GM18868 (cell line): ENCODE measurements around the gene AATK.

Experiments
- ATAC-seq: cut with Tn5 transposase; IDR thresholded peaks from one replicate; pipeline ENCODE4 v1.9.1; 2021; ENCODE audit warnings: mild to moderate bottlenecking, moderate library complexity; ENCODE audit not compliant: unreplicated experiment

AATK gene

DNA sequence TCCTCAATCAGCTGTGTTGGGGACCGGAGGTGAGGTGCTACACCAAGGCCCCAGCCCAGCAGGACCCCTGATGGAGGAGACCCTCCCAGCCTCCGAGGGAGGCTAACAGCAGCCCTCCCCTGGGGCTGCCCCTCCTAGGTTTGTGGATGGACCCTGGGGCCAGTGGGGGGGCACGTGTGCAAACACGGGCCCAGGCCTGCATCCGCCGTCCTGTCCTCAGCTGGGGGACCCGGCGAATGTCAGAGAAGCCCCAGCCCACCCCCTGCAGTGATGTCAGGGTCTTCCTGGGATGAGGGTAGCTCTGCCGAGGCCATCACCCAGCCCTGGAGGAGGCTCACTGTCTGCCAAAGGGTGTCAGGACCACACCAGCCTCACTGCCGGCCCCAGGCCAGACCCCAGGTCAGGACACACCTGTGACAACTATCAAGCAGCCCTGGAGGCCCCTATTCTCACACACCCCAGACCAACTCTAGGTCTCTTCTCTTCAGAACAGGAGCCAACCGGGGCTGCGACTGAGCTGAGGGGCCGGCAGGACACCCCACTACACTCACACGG is 30.0 kb upstream of the AATK start:
- no peak for ATAC-seq

DNA sequence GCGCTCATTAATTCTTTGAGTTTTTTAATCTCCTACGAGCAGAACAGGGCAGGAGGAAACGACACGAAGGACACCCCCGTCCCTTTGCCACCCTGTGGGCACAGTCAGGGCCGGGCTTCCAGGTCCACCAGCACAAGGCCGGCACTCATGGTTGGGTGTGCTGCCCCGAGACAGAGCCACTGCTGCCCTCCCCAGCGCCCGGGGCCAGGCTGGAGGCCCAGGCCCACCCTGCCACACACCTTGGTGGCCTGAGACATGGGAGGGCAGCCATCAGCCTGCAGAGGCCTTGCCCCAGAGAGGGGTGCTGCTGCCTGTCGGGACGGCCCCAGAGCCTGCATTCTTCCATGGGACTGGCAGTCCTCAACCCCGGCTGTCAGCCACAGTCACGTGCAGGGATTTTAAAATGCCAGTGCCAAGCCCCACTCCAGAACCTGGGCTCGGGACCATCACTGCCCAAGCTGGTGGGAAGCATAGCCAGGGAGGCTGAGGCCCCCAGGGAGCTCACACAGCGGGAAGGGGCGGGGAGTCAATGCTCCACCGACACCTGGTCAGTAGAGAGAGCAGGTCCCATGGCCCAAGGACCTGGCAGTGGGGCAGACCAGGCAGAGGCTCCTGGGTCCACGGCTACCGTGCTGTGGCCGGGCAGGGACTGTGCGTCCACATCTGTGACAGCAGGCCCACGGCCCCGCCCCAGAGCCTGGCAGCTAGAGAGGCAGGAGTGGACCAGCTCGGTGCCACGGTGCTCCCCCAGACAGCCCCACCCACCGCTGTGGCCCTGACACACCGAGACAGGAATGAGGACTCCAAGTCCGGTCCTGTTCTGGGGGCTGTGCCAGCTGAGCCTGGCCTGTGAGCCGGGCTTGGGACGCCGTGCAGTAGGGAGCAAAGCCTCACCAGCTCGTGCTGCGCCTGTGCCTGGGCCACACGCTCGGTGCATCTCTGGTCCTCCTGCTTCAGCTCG is 29.2 kb upstream of the AATK start:
- ATAC-seq: no peak

DNA sequence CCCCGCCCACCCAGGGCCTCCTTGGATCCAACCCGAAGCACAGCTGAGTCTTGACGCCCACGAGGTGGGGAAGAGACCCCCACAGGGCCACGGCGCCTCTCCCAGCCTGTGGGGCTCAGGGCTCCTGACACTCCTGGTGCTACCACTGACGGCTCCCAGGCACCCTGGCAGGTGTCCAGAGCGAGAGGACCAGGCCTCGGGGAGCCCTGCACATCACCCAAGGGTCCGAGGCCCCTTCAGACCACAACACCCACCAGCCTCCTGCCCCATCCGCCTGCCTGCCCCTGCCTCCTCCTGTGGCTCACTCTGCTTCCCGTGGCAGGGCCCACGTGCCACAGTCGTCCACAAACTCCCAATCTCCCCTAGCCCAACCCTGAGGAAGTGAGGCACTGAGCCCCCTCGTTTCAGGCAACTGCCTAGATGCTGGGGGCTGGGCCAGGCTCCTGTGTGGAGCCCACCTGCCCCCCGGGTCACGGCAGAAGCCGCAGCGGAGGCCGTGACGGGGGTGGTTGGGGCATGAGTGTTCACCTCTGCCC is 28.3 kb upstream of the AATK start:
- no peak for ATAC-seq

DNA sequence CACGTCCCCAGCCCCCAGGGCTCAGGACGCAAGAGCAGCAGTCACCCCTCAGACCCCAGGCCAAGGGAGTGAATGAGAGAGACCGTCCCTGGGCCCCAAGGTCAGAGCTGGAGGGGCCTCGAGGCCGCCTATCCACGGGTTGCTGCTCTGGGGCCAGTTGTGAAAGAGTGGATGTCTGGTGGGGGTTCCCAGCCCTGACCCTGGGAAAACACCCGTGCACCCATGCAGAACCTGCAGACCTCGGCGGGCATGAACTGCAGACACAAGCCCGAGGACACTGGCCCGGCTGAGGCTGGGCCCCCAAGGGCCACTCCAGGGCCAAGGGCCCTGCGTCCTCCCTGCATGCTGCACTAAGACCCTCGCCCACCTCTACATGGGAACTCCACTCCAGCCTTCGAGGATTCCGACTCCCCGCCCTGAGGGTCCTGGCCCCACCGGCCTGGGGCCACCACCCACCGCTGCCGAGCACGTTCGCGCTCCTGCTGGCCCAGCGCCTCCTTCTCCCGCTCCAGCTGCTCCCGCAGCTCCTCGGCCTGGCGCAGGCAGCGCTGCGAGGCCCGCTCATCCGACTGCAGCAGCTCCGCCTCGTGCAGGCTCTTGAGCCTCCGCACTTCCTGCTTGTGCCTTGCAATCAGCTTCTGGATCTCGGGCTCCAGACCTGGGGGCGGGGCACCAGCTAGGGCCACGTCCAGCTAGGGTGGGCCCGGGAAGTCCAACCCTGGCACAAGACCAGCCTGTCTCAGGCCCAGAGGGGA is 27.6 kb upstream of the AATK start:
- no peak for ATAC-seq

DNA sequence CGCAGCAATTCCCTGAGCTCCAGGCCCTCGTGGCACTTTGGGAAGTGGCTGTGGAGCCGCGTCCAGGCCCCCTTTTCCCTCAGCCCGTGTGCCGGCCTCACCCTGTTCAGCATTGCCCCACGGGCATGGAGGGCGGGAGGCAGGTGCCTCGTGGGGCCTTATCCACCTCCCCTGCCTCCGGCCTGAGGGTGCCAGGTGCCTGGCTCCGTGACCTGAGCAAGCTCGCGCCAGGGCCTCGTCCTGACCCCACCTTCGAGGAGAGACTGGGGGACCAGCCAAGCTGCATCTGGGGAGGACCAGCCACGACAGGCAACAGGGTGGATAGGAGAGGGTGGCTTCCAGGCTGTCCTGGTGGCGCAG is 27.0 kb upstream of the AATK start:
- no peak for ATAC-seq

DNA sequence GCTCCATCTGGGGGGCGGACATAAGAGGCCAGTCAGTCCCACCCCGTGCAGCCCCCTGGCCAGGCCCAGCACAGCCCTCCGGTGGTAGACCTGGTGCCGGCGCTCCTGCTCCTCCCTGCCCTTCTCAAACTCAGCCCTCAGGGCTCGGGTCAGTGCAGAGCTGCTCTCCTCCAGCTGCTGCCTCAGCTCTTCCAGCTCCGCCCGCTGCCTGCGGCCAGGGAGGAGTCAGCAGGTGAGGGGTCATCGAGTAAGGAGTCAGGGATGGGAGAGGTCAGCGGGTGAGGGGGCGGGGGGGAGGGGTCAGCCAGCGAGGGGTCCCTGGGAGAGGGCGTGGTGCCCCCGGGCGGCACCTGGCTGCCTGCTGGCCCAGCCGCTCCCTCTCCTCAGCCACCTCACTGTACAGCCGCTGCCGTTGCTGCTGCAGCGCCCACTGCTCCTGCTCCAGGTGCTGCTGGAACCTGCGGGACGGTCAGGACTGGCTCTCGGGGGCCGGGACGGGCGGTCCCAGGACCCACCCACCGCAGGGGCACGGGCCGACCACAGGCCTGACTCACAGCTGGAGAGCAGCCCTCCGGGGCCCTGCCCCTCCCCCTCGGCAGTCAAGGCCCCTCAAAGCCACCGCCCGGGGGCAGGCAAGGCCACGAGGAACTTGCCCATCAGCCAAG is 26.5 kb upstream of the AATK start:
- no peak for ATAC-seq

DNA sequence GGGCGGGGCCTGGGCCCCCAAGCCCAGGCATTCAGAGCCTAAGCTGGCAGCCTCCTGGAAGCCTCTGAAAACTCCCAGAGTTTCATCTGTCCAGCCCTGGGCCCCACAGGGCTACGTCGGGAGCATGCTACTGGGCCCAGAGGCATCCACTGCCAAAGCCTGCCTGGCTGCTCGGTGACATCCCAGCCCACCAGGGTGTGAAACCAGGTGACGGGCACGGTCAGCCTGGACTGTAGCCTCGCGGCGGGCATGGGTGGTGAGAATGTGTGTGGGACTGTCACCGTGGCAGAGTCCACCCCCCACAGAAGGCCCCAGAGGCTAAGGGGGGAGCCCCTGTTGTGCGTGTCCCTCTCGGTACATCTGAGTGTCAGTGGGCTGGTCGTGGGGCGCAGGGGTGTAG is 25.6 kb upstream of the AATK start:
- ATAC-seq: no peak

DNA sequence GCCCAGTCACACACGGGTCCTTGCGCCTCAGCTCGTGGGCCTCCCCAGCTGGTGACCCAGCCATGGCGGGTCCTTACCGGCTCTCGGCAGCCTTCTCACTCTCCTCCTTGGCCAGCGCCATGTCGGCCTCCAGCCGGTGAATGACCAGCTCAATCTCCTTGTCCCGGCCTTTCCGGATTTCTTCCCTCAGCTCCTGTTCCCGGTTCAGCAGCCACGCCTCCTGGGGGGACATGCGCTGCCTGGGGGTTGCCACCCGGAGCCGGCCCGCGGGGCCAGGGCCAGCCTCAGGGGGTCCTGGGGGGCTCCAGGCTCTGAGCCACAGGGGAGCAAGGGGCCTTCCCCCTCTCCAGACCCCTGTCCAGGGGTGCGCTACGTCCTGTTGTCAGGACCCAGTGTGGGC is 25.1 kb upstream of the AATK start:
- ATAC-seq: no peak

DNA sequence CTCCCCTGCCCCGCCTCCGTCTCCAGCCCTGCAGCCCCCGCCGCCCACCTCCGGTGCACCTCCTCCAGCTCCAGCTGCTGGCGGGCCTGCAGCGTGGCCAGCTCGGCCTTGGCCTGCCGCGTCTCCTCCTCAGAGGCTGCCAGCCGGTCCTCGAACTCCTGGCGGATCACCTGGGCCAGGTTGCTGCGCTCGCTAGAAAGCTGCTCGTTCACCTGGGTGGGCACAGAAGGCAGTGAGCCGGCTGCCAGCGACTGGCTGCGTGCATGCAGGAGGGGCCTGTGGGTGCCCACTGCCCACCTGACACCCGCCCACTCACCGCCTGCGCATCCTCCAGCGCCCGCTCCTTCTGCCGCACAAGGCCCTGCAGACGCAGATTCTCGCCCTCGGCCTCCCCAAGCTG is 24.6 kb upstream of the AATK start:
- no peak for ATAC-seq

DNA sequence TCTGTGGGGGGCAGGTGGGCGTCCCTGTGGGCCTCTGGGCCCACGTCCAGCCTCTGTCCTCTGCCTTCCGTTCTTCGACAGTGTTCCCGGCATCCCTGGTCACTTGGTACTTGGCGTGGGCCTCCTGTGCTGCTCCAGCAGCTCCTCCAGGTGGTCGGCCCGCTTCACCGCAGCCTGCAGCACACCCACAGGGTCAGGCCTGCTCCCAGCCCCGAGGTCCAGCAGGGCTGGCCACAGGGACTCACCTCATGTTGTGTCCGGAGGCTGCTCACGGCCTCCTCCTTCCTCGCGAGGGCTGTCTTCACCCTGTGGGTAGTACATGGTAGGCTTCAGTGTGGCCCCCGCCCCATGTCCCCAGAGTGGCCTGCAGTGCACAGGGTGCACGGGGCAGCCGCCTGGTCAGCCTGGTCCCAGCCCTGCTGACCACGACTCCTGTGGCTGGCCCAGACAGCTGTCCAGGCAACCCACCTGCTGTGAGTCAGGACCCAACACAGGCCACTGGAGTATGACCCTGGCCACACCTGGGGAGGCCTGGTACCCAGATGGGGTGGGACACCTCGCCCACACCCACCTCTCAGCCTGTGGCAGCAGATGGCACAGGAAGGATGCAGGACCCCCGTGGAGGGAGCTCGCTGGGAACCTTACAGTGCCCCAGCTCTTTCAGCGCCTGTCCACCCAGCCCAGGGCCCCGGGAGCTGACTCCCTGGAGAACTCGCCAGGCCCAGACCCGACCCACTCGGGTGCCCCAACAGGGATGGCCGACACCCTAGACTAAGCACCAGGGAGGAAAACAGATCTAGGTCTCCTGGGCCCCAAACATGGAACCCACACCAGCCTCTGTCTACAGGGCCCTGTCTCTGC is 23.9 kb upstream of the AATK start:
- no peak for ATAC-seq

DNA sequence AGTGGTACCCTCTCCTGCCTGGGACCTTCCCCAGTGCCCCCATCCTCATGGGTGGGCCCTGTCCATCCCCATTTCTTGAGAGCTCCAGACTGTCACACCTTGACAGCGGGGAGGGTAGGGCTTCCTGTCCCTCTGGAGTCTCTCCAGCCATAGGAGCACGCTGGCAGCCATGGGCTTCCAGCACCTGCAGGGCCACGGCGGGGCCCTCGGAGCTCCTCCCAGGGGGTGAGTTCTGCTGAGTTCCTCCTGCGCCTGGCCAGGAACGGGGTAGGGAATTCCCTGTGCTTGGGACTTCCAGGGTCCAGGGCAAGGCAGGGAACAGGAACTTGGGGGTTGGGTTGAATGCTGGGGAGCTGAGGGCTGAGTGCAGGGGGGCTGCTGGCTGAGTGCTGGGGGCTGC is 23.0 kb upstream of the AATK start:
- ATAC-seq: no peak

DNA sequence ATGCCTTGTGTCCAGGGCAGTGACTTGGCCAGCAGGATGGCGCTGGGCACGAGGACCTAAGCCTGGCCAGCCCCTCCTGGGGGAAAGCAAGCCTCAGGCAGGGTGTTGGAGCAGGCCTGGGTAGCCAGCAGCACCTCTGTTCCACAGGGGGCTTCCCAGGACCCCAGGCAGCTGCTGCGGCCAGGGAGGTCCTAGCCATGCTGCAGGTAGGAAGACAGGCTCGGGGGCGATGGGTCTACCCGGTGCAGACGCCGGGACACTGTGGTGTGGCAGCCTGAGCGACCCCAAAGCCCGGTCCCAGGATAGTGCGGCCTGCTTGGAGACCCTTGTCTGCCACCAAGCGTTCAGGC is 22.4 kb upstream of the AATK start:
- ATAC-seq: no peak

DNA sequence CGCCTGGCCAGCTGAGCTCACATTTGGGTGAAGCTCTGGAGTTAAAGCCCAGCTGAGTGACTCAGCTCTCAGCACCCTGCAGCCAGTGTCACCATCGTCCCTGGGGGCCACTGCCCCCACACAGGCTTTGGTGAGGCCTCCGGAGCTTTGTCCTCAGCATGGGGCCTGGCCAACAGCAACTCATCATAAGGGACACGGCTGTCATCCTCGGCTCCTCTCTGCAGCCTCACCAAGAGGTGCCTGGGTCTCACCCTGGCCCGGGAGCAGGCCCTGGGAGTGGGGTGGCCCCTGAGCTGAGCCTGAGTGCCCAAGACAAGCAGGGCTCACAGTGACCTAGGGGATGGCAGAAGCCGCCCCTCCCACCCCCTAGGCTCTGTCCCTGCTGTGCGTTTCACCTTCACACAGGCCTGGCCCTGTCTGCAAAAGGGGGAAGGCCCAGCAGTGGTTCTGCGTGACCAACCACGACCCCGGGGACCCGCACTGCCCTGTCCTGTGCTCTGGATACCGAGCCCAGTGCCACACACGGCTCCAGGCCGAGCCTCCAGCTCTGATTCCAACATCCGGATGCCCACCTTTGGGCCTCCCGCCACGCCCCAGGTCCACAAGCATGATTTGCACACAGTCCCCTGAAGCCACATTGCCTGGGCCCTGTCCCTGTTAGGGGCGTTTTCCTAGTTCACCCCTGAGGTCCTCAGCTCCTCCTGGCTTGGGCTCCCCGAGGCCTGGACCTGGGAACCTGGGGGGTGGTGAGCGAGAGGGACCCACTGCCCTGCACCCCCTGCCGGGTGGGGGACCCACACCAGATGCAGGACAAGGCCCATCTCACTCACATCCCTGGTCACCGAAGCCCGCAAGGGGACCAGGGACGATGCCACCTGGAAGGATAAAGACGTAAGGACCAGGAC is 21.8 kb upstream of the AATK start:
- no peak for ATAC-seq

DNA sequence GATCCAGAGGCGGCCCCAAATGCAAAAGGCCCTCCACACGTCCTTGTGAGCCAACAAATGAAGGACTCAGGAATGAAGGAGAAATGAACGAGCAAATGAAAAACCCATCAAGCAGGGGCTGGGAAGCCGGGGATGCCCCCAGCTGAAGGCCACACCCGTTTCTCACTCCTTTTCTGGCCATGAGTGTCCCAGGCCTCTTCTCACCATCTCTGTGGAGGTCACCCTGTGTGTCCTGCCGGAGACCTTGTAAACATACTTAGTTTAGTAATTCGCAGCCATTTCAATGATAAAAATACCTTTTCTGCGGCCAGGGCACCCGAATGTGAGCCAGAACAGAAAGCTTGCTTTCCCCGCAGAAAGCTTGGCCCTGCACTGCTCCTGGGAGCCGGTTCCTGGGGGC is 21.1 kb upstream of the AATK start:
- ATAC-seq: no peak

DNA sequence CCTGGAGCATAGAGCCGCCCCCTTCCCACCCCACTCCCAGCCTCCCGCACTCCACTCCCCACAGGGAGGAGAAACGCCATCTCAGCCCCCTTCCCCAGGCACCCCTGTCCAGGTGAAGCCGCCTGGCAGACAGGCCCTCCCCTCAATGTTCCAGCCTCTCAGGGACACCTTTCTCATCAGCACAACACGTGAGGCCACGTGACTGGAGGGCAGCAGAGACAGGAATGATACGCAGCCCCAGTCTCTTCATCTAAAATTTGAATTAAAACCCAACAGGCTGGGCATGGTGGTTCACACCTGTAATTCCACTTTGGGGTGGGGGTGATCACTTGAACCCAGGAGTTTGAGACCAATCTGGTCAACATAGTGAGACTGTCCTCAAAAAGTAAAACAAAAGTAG is 20.2 kb upstream of the AATK start:
- no peak for ATAC-seq

DNA sequence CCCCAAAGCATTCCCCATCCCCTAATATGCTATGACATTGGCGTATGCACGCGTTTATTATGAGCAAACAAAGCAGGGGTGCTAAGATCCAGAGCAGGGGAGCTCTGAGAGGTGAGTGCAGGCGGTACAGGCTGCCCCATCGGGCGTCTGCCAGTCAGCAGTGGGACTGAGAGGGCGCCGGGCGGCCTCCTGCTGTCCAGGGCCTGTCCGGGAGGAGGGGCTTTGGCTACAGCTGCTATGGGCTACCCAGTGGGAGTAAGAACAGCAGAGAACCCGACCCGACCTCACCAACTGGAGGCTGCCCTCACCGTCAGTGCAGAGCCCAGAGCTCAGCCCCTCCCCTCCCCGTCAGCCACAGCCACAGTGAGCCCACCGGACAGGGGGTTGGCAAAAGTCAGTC is 18.5 kb upstream of the AATK start:
- no peak for ATAC-seq

DNA sequence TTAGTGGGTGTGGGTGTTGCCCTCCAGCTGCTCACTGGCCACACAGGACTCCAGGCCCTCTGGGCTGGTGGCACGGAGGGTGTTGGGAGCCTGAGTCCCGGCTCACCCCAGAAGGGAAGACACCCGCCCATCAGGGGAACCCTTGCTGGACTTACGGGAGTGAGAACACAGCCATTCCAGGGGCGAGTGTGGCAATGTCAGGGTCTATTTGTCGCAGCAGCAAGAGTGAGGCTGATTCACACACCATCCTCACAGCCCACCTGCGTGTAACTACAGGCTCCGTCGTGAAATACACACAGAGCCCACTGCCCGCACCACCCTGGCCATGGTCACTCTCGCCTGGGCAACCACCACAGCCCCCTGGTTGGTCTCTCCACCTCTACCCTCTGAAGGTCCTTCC is 17.8 kb upstream of the AATK start:
- ATAC-seq: no peak

DNA sequence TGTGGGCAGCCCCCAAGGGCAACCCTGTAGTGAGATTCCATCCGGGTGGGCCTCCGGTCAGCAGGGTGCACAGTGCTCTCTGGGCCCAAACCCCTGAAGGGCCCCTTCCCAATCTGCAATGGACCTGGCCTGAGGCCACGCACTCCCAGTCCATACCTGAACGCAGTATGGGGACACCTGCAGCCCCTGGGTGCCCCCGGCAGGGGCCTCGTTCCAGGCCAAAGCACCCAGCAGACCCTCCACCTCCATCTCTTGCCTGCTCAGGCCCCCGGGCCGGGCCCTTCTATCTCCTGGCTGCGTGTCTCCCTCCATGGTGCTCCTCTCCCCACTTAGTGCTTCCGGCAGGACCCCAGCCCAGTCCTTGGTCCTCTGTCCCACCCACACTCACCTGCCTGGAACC is 17.3 kb upstream of the AATK start:
- no peak for ATAC-seq

DNA sequence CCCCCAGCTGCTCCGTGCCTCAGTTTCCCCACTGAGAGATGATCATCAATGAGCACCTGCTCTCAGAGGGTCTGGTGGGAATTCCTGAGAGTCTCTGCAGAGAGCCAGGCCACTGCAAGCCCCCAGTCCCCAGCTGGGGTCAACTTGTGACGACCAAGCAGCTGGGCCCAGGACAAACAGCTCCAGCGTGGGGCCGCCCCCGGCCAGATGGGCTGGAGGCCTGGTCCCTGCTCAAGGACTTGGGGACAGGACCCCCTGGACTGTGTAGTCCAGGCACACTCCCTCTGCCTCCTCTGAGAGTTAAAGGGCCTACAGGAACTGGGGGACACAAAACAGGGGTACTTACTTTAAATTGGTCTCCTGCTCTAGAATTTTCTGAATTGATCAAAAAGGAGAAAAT is 16.6 kb upstream of the AATK start:
- ATAC-seq: no peak
